ENCODE results near the gene LCE6A. TPM values are rescaled to one million over a fixed set of nuclear protein-coding genes. Genes with fewer than 3 reads are reported as not detected.

The LCE6A gene
- total and polyA plus RNA-seq, 4 donors, result not detected

DNA sequence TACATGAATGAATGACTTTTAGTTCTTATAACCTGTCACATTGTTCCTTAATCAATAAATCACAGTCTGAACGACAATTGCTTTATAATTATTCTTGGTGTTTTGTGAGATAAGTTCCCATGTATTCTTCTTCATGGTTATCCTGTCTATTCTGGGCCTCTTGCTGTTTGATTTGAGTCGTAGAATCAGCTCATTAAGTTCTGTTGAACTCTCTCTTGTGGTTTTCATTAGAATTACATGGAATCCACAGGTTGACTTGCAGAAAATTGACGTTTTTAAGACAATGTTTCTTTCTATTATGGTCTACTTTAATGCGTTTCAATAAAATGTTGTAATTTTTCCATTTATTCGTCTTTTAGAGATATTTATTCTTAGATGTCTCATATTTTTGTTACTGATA lies 19.4 kb upstream of the LCE6A start:
- WGBS, result 34% methylated on average over 5 of the region's 5 CpGs
- TF ChIP-seq RXRA (IDR thresholded peaks at IDR 0.05), result no peak
- TF ChIP-seq, protein P1, sequence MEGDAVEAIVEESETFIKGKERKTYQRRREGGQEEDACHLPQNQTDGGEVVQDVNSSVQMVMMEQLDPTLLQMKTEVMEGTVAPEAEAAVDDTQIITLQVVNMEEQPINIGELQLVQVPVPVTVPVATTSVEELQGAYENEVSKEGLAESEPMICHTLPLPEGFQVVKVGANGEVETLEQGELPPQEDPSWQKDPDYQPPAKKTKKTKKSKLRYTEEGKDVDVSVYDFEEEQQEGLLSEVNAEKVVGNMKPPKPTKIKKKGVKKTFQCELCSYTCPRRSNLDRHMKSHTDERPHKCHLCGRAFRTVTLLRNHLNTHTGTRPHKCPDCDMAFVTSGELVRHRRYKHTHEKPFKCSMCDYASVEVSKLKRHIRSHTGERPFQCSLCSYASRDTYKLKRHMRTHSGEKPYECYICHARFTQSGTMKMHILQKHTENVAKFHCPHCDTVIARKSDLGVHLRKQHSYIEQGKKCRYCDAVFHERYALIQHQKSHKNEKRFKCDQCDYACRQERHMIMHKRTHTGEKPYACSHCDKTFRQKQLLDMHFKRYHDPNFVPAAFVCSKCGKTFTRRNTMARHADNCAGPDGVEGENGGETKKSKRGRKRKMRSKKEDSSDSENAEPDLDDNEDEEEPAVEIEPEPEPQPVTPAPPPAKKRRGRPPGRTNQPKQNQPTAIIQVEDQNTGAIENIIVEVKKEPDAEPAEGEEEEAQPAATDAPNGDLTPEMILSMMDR (IDR thresholded peaks at IDR 0.05; ENCODE audit: low read depth, low read length, missing input control), result peak; percentile 10
- peak in 1 of 2 donors; percentile 54 for TF ChIP-seq RAD21 (IDR thresholded peaks at IDR 0.05)
- no peak overlapping the region for H3K27ac ChIP-seq (ENCODE audit: low read depth in 1 of 2, low read length in 2 of 2)
- H3K4me3 ChIP-seq (ENCODE audit: low read depth in 1 of 3, low read length in 3 of 3), result no peak overlapping the region
- peaks cover 0 to 4% (median 0%) of the 10 kb centered on the region in 4 donors for H3K9me3 ChIP-seq (ENCODE audit: control insufficient read depth in 4 of 4, low read length in 3 of 4)
- no peak for DNase-seq (ENCODE audit: low spot score)
- H3K9ac ChIP-seq (ENCODE audit: low read depth in 1 of 2, low read length in 2 of 2), result no peak overlapping the region
- no peaks in the 10 kb centered on the region for H3K4me1 ChIP-seq (ENCODE audit: control insufficient read depth in 4 of 4, insufficient read depth in 4 of 4, low read length in 3 of 4)
- H3K27me3 ChIP-seq (ENCODE audit: control insufficient read depth in 4 of 4, insufficient read depth in 4 of 4, low read length in 3 of 4), result peaks cover 0 to 6% (median 0%) of the 10 kb centered on the region in 4 donors
- H3K36me3 ChIP-seq (ENCODE audit: control insufficient read depth in 4 of 4, insufficient read depth in 3 of 4, low read depth in 1 of 4, low read length in 3 of 4), result no peaks in the 10 kb centered on the region

DNA sequence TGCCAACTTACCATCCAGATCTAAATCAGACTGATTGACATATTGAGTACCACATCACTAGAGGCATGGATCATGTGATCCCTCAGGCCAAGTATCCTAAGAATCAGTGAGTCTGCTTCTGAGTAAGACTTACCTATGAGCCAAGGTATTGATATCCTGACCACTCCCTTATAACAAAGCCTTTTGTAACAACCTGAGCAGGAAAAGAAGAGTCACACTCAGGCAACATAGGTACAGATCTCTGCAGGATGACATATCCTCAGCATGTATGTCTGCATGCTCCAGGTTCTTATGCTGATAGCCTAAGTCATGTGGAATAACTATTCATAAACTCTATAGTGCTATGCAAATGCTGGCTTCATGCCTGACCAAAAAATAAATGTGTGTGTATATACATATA lies 17.7 kb upstream of the LCE6A start:
- no peaks in the 10 kb centered on the region for H3K36me3 ChIP-seq (ENCODE audit: control insufficient read depth in 4 of 4, insufficient read depth in 3 of 4, low read depth in 1 of 4, low read length in 3 of 4)
- no peak overlapping the region for H3K27ac ChIP-seq (ENCODE audit: low read depth in 1 of 2, low read length in 2 of 2)
- TF ChIP-seq, protein P2, sequence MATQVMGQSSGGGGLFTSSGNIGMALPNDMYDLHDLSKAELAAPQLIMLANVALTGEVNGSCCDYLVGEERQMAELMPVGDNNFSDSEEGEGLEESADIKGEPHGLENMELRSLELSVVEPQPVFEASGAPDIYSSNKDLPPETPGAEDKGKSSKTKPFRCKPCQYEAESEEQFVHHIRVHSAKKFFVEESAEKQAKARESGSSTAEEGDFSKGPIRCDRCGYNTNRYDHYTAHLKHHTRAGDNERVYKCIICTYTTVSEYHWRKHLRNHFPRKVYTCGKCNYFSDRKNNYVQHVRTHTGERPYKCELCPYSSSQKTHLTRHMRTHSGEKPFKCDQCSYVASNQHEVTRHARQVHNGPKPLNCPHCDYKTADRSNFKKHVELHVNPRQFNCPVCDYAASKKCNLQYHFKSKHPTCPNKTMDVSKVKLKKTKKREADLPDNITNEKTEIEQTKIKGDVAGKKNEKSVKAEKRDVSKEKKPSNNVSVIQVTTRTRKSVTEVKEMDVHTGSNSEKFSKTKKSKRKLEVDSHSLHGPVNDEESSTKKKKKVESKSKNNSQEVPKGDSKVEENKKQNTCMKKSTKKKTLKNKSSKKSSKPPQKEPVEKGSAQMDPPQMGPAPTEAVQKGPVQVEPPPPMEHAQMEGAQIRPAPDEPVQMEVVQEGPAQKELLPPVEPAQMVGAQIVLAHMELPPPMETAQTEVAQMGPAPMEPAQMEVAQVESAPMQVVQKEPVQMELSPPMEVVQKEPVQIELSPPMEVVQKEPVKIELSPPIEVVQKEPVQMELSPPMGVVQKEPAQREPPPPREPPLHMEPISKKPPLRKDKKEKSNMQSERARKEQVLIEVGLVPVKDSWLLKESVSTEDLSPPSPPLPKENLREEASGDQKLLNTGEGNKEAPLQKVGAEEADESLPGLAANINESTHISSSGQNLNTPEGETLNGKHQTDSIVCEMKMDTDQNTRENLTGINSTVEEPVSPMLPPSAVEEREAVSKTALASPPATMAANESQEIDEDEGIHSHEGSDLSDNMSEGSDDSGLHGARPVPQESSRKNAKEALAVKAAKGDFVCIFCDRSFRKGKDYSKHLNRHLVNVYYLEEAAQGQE (IDR thresholded peaks at IDR 0.05), result no peak
- TF ChIP-seq, protein P3, sequence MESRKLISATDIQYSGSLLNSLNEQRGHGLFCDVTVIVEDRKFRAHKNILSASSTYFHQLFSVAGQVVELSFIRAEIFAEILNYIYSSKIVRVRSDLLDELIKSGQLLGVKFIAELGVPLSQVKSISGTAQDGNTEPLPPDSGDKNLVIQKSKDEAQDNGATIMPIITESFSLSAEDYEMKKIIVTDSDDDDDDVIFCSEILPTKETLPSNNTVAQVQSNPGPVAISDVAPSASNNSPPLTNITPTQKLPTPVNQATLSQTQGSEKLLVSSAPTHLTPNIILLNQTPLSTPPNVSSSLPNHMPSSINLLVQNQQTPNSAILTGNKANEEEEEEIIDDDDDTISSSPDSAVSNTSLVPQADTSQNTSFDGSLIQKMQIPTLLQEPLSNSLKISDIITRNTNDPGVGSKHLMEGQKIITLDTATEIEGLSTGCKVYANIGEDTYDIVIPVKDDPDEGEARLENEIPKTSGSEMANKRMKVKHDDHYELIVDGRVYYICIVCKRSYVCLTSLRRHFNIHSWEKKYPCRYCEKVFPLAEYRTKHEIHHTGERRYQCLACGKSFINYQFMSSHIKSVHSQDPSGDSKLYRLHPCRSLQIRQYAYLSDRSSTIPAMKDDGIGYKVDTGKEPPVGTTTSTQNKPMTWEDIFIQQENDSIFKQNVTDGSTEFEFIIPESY (IDR thresholded peaks at IDR 0.05), result no peak
- TF ChIP-seq JUND (IDR thresholded peaks at IDR 0.05), result no peak
- TF ChIP-seq HNF4A (conservative IDR thresholded peaks at IDR 0.05), result no peak
- no peak for TF ChIP-seq YY1 (IDR thresholded peaks at IDR 0.05)
- no peak for TF ChIP-seq SP1 (IDR thresholded peaks at IDR 0.05)
- TF ChIP-seq RAD21 (IDR thresholded peaks at IDR 0.05), result no peak
- no peak for TF ChIP-seq EGR1 (IDR thresholded peaks at IDR 0.05; ENCODE audit: low read depth in 2 of 2)
- TF ChIP-seq, protein P4, sequence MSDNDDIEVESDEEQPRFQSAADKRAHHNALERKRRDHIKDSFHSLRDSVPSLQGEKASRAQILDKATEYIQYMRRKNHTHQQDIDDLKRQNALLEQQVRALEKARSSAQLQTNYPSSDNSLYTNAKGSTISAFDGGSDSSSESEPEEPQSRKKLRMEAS (IDR thresholded peaks at IDR 0.05), result no peak
- no peak for TF ChIP-seq HNF4G (IDR thresholded peaks at IDR 0.05)
- TF ChIP-seq TAF1 (conservative IDR thresholded peaks at IDR 0.05), result no peak
- TF ChIP-seq ATF3 (IDR thresholded peaks at IDR 0.05), result no peak
- TF ChIP-seq GABPA (IDR thresholded peaks at IDR 0.05 in 1 of 2, conservative IDR thresholded peaks at IDR 0.05 in 1 of 2), result no peak
- TF ChIP-seq RXRA (IDR thresholded peaks at IDR 0.05), result no peak
- no peak for TF ChIP-seq NR2F2 (IDR thresholded peaks at IDR 0.05)
- TF ChIP-seq FOXA2 (IDR thresholded peaks at IDR 0.05), result no peak
- no peak overlapping the region for H3K4me3 ChIP-seq (ENCODE audit: low read depth in 1 of 3, low read length in 3 of 3)
- H3K4me1 ChIP-seq (ENCODE audit: control insufficient read depth in 4 of 4, insufficient read depth in 4 of 4, low read length in 3 of 4), result no peaks in the 10 kb centered on the region
- H3K9me3 ChIP-seq (ENCODE audit: control insufficient read depth in 4 of 4, low read length in 3 of 4), result no peaks in the 10 kb centered on the region
- H3K9ac ChIP-seq (ENCODE audit: low read depth in 1 of 2, low read length in 2 of 2), result no peak overlapping the region
- H3K27me3 ChIP-seq (ENCODE audit: control insufficient read depth in 4 of 4, insufficient read depth in 4 of 4, low read length in 3 of 4), result peaks cover 0 to 12% (median 0%) of the 10 kb centered on the region in 4 donors
- no peak for DNase-seq (ENCODE audit: low spot score)

Measured in liver (tissue), 9 donors.